H9 (cell line): Measurements from ENCODE around the gene SYTL1. TPM values are rescaled to one million over a fixed set of nuclear protein-coding genes. Genes with fewer than 3 reads are reported as not detected.

Experiments
- DNase-seq: peaks from one replicate; pipeline ENCODE4 v3.0.0-alpha.2; 2017
- H2AFZ ChIP-seq: one replicate; pipeline ENCODE4 v1.6.1; 2013; ENCODE audit warnings: mild to moderate bottlenecking, low read length, control low read depth, moderate library complexity
- H2AK5ac ChIP-seq: 2 replicates; pipeline ENCODE4 v1.6.1; 2013; ENCODE audit warnings: low read length, control low read depth, mixed read lengths; ENCODE audit not compliant: insufficient read length
- H2BK120ac ChIP-seq: one replicate; pipeline ENCODE4 v1.6.1; 2013; ENCODE audit warnings: low read depth, mild to moderate bottlenecking, low read length, control low read depth, inconsistent platforms; ENCODE audit not compliant: poor library complexity, severe bottlenecking
- H2BK12ac ChIP-seq: 2 replicates; pipeline ENCODE4 v1.6.1; 2013; ENCODE audit warnings: low read length, control low read depth, mixed read lengths, low read depth; ENCODE audit not compliant: insufficient read length
- H2BK15ac ChIP-seq: 2 replicates; pipeline ENCODE4 v1.6.1; 2013; ENCODE audit warnings: low read depth, low read length, control low read depth
- H2BK20ac ChIP-seq: one replicate; pipeline ENCODE4 v1.6.1; 2013; ENCODE audit warnings: low read depth, mild to moderate bottlenecking, low read length, control low read depth, inconsistent platforms; ENCODE audit not compliant: poor library complexity, severe bottlenecking
- H2BK5ac ChIP-seq: 2 replicates; pipeline ENCODE4 v1.6.1; 2013; ENCODE audit warnings: low read length, control low read depth, mixed read lengths; ENCODE audit not compliant: insufficient read length
- H3K14ac ChIP-seq: 2 replicates; pipeline ENCODE4 v1.6.1; 2013; ENCODE audit warnings: low read length, control low read depth; ENCODE audit not compliant: insufficient read depth
- H3K18ac ChIP-seq: 2 replicates; pipeline ENCODE4 v1.6.1; 2013; ENCODE audit warnings: low read depth, mild to moderate bottlenecking, mixed read lengths, low read length, control low read depth; ENCODE audit not compliant: insufficient read length
- H3K23ac ChIP-seq: 2 replicates; pipeline ENCODE4 v1.6.1; 2013; ENCODE audit warnings: low read length, control low read depth, mixed read lengths, low read depth; ENCODE audit not compliant: insufficient read length
- H3K23me2 ChIP-seq: 2 replicates; pipeline ENCODE4 v1.6.1; 2013; ENCODE audit warnings: low read depth, mild to moderate bottlenecking, mixed read lengths, low read length, control low read depth; ENCODE audit not compliant: insufficient read length, poor library complexity, severe bottlenecking
- H3K27ac ChIP-seq: 2 replicates; pipeline ENCODE4 v1.5.1; 2013; ENCODE audit warnings: low read length, control low read depth, mixed read lengths, low read depth; ENCODE audit not compliant: insufficient read length
- H3K27me3 ChIP-seq: 2 replicates; pipeline ENCODE4 v1.6.1; 2013; ENCODE audit warnings: low read length, control low read depth, inconsistent platforms; ENCODE audit not compliant: insufficient read depth
- H3K4ac ChIP-seq: 2 replicates; pipeline ENCODE4 v1.6.1; 2013; ENCODE audit warnings: low read depth, mild to moderate bottlenecking, control low read depth, inconsistent platforms, low read length, moderate library complexity
- H3K4me1 ChIP-seq: 2 replicates; pipeline ENCODE4 v1.6.1; 2013; ENCODE audit warnings: low read length, control low read depth, inconsistent platforms; ENCODE audit not compliant: insufficient read depth
- H3K4me2 ChIP-seq: 2 replicates; pipeline ENCODE4 v1.6.1; 2013; ENCODE audit warnings: low read length, control low read depth, mixed read lengths; ENCODE audit not compliant: insufficient read length, insufficient read depth
- H3K56ac ChIP-seq: 2 replicates; pipeline ENCODE4 v1.6.1; 2013; ENCODE audit warnings: low read depth, mild to moderate bottlenecking, mixed read lengths, low read length, control low read depth; ENCODE audit not compliant: insufficient read length
- H3K79me1 ChIP-seq: 2 replicates; pipeline ENCODE4 v1.6.1; 2013; ENCODE audit warnings: low read depth, mild to moderate bottlenecking, moderate library complexity, low read length, control low read depth, inconsistent platforms; ENCODE audit not compliant: insufficient read depth, poor library complexity, severe bottlenecking
- H3K79me2 ChIP-seq: 2 replicates; pipeline ENCODE4 v1.6.1; 2013; ENCODE audit warnings: low read length, control low read depth, inconsistent platforms; ENCODE audit not compliant: insufficient read depth
- H3K9ac ChIP-seq: 2 replicates; pipeline ENCODE4 v1.6.1; 2013; ENCODE audit warnings: low read length, control low read depth, mixed read lengths; ENCODE audit not compliant: insufficient read length; ENCODE audit errors: extremely low read depth
- H3K9me3 ChIP-seq: one replicate; pipeline ENCODE4 v1.6.1; 2013; ENCODE audit warnings: low read depth, low read length, inconsistent platforms; ENCODE audit not compliant: control insufficient read depth
- H3T11ph ChIP-seq: one replicate; pipeline ENCODE4 v1.6.1; 2013; ENCODE audit warnings: mild to moderate bottlenecking, low read length, control low read depth, inconsistent platforms
- H4K20me1 ChIP-seq: one replicate; pipeline ENCODE4 v1.6.1; 2013; ENCODE audit not compliant: control insufficient read depth, insufficient read length, insufficient read depth
- H4K5ac ChIP-seq: 2 replicates; pipeline ENCODE4 v1.6.1; 2013; ENCODE audit warnings: low read depth, mild to moderate bottlenecking, mixed read lengths, low read length, control low read depth; ENCODE audit not compliant: insufficient read length
- H4K8ac ChIP-seq: replicated peaks from 2 replicates; pipeline ENCODE4 v1.6.1; 2013; ENCODE audit warnings: low read length, control low read depth, mixed read lengths, low read depth; ENCODE audit not compliant: insufficient read length
- H4K91ac ChIP-seq: 2 replicates; pipeline ENCODE4 v1.6.1; 2013; ENCODE audit warnings: low read depth, mild to moderate bottlenecking, moderate library complexity, mixed read lengths, low read length, control low read depth; ENCODE audit not compliant: insufficient read length
- H3K27ac Mint-ChIP-seq, 3 experiments: 2 replicates in 2 of 3; 3 replicates in 1 of 3; pipeline ENCODE4 v1.8.0; 2020 to 2021; ENCODE audit warnings: mixed read lengths in 3 of 3, mild to moderate bottlenecking in 1 of 3, moderate library complexity in 1 of 3
- H3K27me3 Mint-ChIP-seq: 2 replicates; pipeline ENCODE4 v1.8.0; 2021; ENCODE audit warnings: low read depth, mild to moderate bottlenecking, moderate library complexity, mixed read lengths
- H3K36me3 Mint-ChIP-seq, 3 experiments: 2 replicates in 2 of 3; 3 replicates in 1 of 3; pipeline ENCODE4 v1.8.0; 2020 to 2021; ENCODE audit warnings: low read depth in 3 of 3, mixed read lengths in 3 of 3; ENCODE audit not compliant: insufficient read depth in 1 of 3
- H3K4me1 Mint-ChIP-seq, 2 experiments: 2 replicates each; pipeline ENCODE4 v1.8.0; 2020; ENCODE audit warnings: mixed read lengths in 2 of 2
- H3K4me3 Mint-ChIP-seq, 2 experiments: 2 replicates in 1 of 2; 3 replicates in 1 of 2; pipeline ENCODE4 v1.8.0; 2020 to 2021; ENCODE audit warnings: mild to moderate bottlenecking in 2 of 2, mixed read lengths in 2 of 2, moderate library complexity in 1 of 2
- H3K9me3 Mint-ChIP-seq, 2 experiments: 2 replicates in 1 of 2; 3 replicates in 1 of 2; pipeline ENCODE4 v1.8.0; 2020; ENCODE audit warnings: mild to moderate bottlenecking in 2 of 2, mixed read lengths in 2 of 2, moderate library complexity in 1 of 2
- WGBS: extraction: QIAGEN DNeasy Blood & Tissue Kit; methylation state at CpG from one replicate; pipeline ENCODE4 v1.1.7; 2013; ENCODE audit warnings: missing lambda C conversion rate, low lambda C conversion rate, mixed read lengths; ENCODE audit not compliant: insufficient read length; ENCODE audit errors: extremely low coverage; 5-methylcytosine and 5-hydroxymethylcytosine counted together
- total RNA-seq: library from RNA; stranded (reverse); gene quantifications from 2 replicates; pipeline ENCODE4 v1.2.1, GENCODE V29; 2021
- TF ChIP-seq, protein P1 (sequence below): fragments of 200-600 bp; sonication (generic); conservative IDR thresholded peaks from 3 replicates; pipeline ENCODE4 v1.8.0; 2021; ENCODE audit warnings: antibody characterized with exemption, mild to moderate bottlenecking

SYTL1 gene
- total RNA-seq, 1 experiment from 2014 or later: 12.0 TPM

GRCh38 chr1:27306071-27306470, 35.8 kb upstream of the SYTL1 start:
- no peaks in the 10 kb centered on the region for H3K9me3 Mint-ChIP-seq
- Histone ChIP-seq H2AFZ (no peak overlapping the region), H2BK120ac (no peak overlapping the region), H3K9me3 (no peaks in the 10 kb centered on the region), H3K27me3 (no peaks in the 10 kb centered on the region), H4K91ac (no peak overlapping the region), H3K4me1 (peaks cover 12% of the 10 kb centered on the region), H2BK12ac (no peak overlapping the region), H2AK5ac (no peak overlapping the region), H3T11ph (no peak overlapping the region), H3K56ac (no peak overlapping the region), H3K4me2 (no peak overlapping the region), H2BK20ac (no peak overlapping the region), H4K5ac (no peak overlapping the region), H3K27ac (no peak overlapping the region), H2BK5ac (no peak overlapping the region), H3K14ac (no peak overlapping the region), H2BK15ac (no peak overlapping the region), H4K8ac (no peak overlapping the region), H3K9ac (no peak overlapping the region), H3K4ac (no peak overlapping the region), H3K23ac (no peak overlapping the region), H3K18ac (no peak overlapping the region), H3K79me2 (no peaks in the 10 kb centered on the region), H3K79me1 (no peaks in the 10 kb centered on the region), H3K23me2 (no peaks in the 10 kb centered on the region), H4K20me1 (no peaks in the 10 kb centered on the region)
- H3K27me3 Mint-ChIP-seq: peaks cover 1% of the 10 kb centered on the region; the same call in 1 of the 2 replicates
- peak overlapping the region in 1 of 3 experiments; percentile 76; a peak in 1 of 7 replicates for H3K27ac Mint-ChIP-seq
- peaks cover 31 to 44% of the 10 kb centered on the region in 2 experiments for H3K4me1 Mint-ChIP-seq
- peaks cover 0 to 10% (median 4%) of the 10 kb centered on the region in 3 experiments; a peak in 4 of 7 replicates for H3K36me3 Mint-ChIP-seq
- H3K4me3 Mint-ChIP-seq: no peak overlapping the region
- TF ChIP-seq, protein P1, sequence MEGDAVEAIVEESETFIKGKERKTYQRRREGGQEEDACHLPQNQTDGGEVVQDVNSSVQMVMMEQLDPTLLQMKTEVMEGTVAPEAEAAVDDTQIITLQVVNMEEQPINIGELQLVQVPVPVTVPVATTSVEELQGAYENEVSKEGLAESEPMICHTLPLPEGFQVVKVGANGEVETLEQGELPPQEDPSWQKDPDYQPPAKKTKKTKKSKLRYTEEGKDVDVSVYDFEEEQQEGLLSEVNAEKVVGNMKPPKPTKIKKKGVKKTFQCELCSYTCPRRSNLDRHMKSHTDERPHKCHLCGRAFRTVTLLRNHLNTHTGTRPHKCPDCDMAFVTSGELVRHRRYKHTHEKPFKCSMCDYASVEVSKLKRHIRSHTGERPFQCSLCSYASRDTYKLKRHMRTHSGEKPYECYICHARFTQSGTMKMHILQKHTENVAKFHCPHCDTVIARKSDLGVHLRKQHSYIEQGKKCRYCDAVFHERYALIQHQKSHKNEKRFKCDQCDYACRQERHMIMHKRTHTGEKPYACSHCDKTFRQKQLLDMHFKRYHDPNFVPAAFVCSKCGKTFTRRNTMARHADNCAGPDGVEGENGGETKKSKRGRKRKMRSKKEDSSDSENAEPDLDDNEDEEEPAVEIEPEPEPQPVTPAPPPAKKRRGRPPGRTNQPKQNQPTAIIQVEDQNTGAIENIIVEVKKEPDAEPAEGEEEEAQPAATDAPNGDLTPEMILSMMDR: no peak
- WGBS: no CpG with 5 or more reads among the region's 11 CpGs
- DNase-seq: no peak
